Keratinocyte (primary cell): Measurements from ENCODE around the gene RGS17. TPM values are rescaled to one million over a fixed set of nuclear protein-coding genes. Genes with fewer than 3 reads are reported as not detected.

Source experiments
- DNase-seq: peaks from one replicate; pipeline ENCODE4 v3.0.0-alpha.2; 2011; ENCODE audit warnings: low read depth, missing footprints, low spot score
- FAIRE-seq: peaks from 2 replicates; lab custom pipeline; 2011; peaks lifted over from hg19 to GRCh38; lab: Jason Lieb, UNC
- H2AFZ ChIP-seq: 2 replicates; pipeline ENCODE4 v1.6.0; 2012; ENCODE audit warnings: low read length, control low read depth, inconsistent platforms; ENCODE audit not compliant: control insufficient read depth
- H3K27ac ChIP-seq: 2 replicates; pipeline ENCODE4 v1.5.1; 2011; ENCODE audit warnings: low read length; ENCODE audit not compliant: control insufficient read depth, insufficient read depth
- H3K27me3 ChIP-seq: 3 replicates; pipeline ENCODE4 v1.6.0; 2011; ENCODE audit warnings: low read length; ENCODE audit not compliant: control insufficient read depth, insufficient read depth; ENCODE audit errors: extremely low read depth
- H3K36me3 ChIP-seq, 2 experiments: 2 replicates in 1 of 2; 3 replicates in 1 of 2; pipeline ENCODE4 v1.5.1; 2011; ENCODE audit warnings: low read length in 2 of 2, mild to moderate bottlenecking in 1 of 2; ENCODE audit not compliant: control insufficient read depth in 2 of 2, insufficient read depth in 2 of 2; ENCODE audit errors: extremely low read depth in 1 of 2
- H3K4me1 ChIP-seq: 3 replicates; pipeline ENCODE4 v1.5.1; 2011; ENCODE audit warnings: low read length; ENCODE audit not compliant: control insufficient read depth, insufficient read depth; ENCODE audit errors: extremely low read depth
- H3K4me2 ChIP-seq: 3 replicates; pipeline ENCODE4 v1.6.0; 2011; ENCODE audit warnings: low read depth, low read length; ENCODE audit not compliant: control insufficient read depth, insufficient read depth; ENCODE audit errors: extremely low read depth
- H3K4me3 ChIP-seq, 3 experiments: fragments of 200-600 bp in 1 of 3; sonication (generic) in 1 of 3; 2 replicates in 2 of 3; 3 replicates in 1 of 3; pipeline ENCODE4 v1.5.1; 2011 to 2016; ENCODE audit warnings: low read length in 3 of 3, mild to moderate bottlenecking in 3 of 3, control low read depth in 2 of 3, inconsistent platforms in 1 of 3, low read depth in 1 of 3, mixed read lengths in 1 of 3, mixed run types in 1 of 3, moderate library complexity in 1 of 3; ENCODE audit not compliant: control insufficient read depth in 2 of 3, insufficient read depth in 2 of 3; ENCODE audit errors: extremely low read depth in 1 of 3
- H3K79me2 ChIP-seq: 2 replicates; pipeline ENCODE4 v1.6.0; 2012; ENCODE audit warnings: low read length; ENCODE audit not compliant: control insufficient read depth, insufficient read depth
- H3K9ac ChIP-seq: 3 replicates; pipeline ENCODE4 v1.6.0; 2011; ENCODE audit warnings: low read length; ENCODE audit not compliant: control insufficient read depth, insufficient read depth; ENCODE audit errors: extremely low read depth
- H3K9me1 ChIP-seq: 3 replicates; pipeline ENCODE4 v1.6.0; 2011; ENCODE audit warnings: low read length; ENCODE audit not compliant: control insufficient read depth, insufficient read depth; ENCODE audit errors: extremely low read depth
- H3K9me3 ChIP-seq: 2 replicates; pipeline ENCODE4 v1.5.1; 2012; ENCODE audit warnings: low read depth, low read length; ENCODE audit not compliant: control insufficient read depth
- H4K20me1 ChIP-seq: 3 replicates; pipeline ENCODE4 v1.6.0; 2011; ENCODE audit warnings: low read length; ENCODE audit not compliant: control insufficient read depth, insufficient read depth; ENCODE audit errors: extremely low read depth
- EZH2 ChIP-seq: IDR thresholded peaks from one replicate; pipeline ENCODE4 v1.6.1; 2012; ENCODE audit warnings: inconsistent platforms, mild to moderate bottlenecking, low read length, moderate library complexity
- dilution Hi-C: fragments of 300-500 bp; cut with MboI; formaldehyde crosslinking; loops from one replicate; pipeline ENCODE4 v1.7.0; 2020; ENCODE audit warnings: low sequenced_read_pairs; ENCODE audit not compliant: extremely low pct_ligation_motif_present
- polyA plus RNA-seq, 5 experiments: library from polyadenylated mRNA; depleted of rRNA in 3 of 5; stranded (reverse) in 3 of 5; stranded (forward) in 1 of 5; unstranded in 1 of 5; fragments of >200 nt; gene quantifications; 1 replicate in 1 of 5; 2 replicates in 3 of 5; 3 replicates in 1 of 5; pipeline versions ENCODE4 v1.2.1 to v1.2.3, GENCODE V29; 2011 to 2012; ENCODE audit warnings: missing spikeins in 2 of 5, low read depth in 1 of 5, low replicate concordance in 1 of 5
- TF ChIP-seq, protein P1 (sequence below), 3 experiments: IDR thresholded peaks in 1 of 3; conservative IDR thresholded peaks in 1 of 3; optimal IDR thresholded peaks in 1 of 3; 2 replicates in 2 of 3; 3 replicates in 1 of 3; pipeline versions ENCODE3 to v1.5.1; 2011; ENCODE audit warnings: low read length in 3 of 3, mild to moderate bottlenecking in 3 of 3, moderate library complexity in 2 of 3, control low read depth in 1 of 3, inconsistent platforms in 1 of 3; ENCODE audit not compliant: insufficient read depth in 2 of 3; ENCODE audit errors: extremely low read depth in 1 of 3

Gene RGS17
- polyA plus RNA-seq, 1 donor (not counting 4 experiments of a cell fraction or from before 2014, with no cell fraction given) = 0.22 TPM

DNA sequence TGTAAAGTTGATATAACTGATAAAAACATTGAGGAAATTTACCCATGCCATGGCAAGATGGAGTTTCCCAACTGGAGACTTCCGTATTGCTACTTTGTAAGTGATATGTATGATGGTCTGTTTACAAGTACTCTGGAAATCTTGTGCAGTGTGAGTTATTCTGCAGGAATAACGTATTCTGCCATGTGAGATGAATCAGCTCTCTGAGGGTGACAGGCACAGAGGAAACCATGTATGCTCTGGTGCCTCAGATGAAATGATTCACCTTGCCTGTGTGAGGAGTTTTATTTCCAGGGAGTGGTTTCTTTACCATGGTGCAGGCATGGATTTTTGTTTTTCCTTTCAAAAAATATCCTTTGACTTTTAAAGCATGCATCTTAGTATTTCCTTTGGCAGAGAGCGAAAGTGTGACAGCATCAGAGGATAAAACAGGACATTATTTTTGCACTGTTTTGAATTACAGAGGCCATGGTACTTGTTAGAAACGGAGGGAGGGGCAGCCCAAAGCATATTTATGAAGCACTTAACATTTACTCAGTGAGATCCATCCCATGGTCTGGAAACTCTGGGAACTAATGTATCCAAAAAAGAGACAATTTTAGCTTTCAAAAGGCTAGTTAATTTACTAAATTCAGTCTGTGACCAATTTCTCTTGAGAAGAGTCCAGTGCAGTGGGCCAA is 92.6 kb downstream of the RGS17 start:
- DNase-seq = no peak
- dilution Hi-C loops = loop anchor here (25.0 kb wide), 1 partner anchor 174 kb away; no protein-coding TSS in a partner anchor
- no peak overlapping the region for H2AFZ ChIP-seq

DNA sequence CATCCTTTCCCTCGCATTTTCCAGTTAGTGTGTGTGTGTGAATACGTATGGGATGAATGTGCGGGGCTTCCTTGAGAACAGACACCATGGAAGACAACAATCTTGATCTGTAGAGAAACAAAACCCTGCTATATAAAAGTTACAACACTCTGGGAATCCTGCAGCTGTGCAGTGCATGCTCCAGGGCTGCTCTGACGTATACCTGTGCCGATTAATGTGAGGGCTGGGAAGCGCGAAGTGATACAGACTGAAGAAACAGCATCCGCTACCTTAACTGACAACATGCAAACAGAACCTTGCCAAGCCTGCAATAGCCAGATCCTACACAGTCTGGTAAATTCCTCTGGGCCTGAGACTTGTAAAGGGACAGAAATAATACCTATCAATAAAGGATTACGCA is 96.9 kb downstream of the RGS17 start:
- DNase-seq (no peak), FAIRE-seq (no peak)
- H3K36me3 ChIP-seq = no peaks in the 10 kb centered on the region
- dilution Hi-C loops = loop anchor here (25.0 kb wide), 1 partner anchor 178 kb away; no protein-coding TSS in a partner anchor
- H3K4me1 ChIP-seq = no peaks in the 10 kb centered on the region
- no peak overlapping the region for H3K4me3 ChIP-seq
- H3K27ac ChIP-seq = no peak overlapping the region
- H4K20me1 ChIP-seq = no peaks in the 10 kb centered on the region
- H3K79me2 ChIP-seq = no peaks in the 10 kb centered on the region
- H3K4me2 ChIP-seq = no peak overlapping the region
- H3K9me3 ChIP-seq = no peaks in the 10 kb centered on the region
- TF ChIP-seq EZH2 = no peak
- TF ChIP-seq, protein P1, sequence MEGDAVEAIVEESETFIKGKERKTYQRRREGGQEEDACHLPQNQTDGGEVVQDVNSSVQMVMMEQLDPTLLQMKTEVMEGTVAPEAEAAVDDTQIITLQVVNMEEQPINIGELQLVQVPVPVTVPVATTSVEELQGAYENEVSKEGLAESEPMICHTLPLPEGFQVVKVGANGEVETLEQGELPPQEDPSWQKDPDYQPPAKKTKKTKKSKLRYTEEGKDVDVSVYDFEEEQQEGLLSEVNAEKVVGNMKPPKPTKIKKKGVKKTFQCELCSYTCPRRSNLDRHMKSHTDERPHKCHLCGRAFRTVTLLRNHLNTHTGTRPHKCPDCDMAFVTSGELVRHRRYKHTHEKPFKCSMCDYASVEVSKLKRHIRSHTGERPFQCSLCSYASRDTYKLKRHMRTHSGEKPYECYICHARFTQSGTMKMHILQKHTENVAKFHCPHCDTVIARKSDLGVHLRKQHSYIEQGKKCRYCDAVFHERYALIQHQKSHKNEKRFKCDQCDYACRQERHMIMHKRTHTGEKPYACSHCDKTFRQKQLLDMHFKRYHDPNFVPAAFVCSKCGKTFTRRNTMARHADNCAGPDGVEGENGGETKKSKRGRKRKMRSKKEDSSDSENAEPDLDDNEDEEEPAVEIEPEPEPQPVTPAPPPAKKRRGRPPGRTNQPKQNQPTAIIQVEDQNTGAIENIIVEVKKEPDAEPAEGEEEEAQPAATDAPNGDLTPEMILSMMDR (optimal IDR thresholded peaks at IDR 0.05 in 1 of 3, IDR thresholded peaks at IDR 0.05 in 1 of 3, conservative IDR thresholded peaks at IDR 0.05 in 1 of 3; ENCODE audit: extremely low read depth in 1 of 3, insufficient read depth in 2 of 3, low read length in 3 of 3) = no peak
- H3K9me1 ChIP-seq = no peaks in the 10 kb centered on the region
- H2AFZ ChIP-seq = no peak overlapping the region
- H3K27me3 ChIP-seq = no peaks in the 10 kb centered on the region
- no peak overlapping the region for H3K9ac ChIP-seq

More for the DNA sequence above, 92.6 kb downstream of the RGS17 start:
- Histone ChIP-seq H3K9me1 (no peaks in the 10 kb centered on the region), H3K4me1 (no peaks in the 10 kb centered on the region), H3K79me2 (no peaks in the 10 kb centered on the region), H3K27me3 (no peaks in the 10 kb centered on the region), H3K4me2 (no peak overlapping the region), H4K20me1 (no peaks in the 10 kb centered on the region), H3K9me3 (no peaks in the 10 kb centered on the region), H3K27ac (no peak overlapping the region), H3K36me3 (no peaks in the 10 kb centered on the region), H3K4me3 (no peak overlapping the region), H3K9ac (no peak overlapping the region)
- TF ChIP-seq, protein P1 (optimal IDR thresholded peaks at IDR 0.05 in 1 of 3, IDR thresholded peaks at IDR 0.05 in 1 of 3, conservative IDR thresholded peaks at IDR 0.05 in 1 of 3; ENCODE audit: extremely low read depth in 1 of 3, insufficient read depth in 2 of 3, low read length in 3 of 3) = no peak
- TF ChIP-seq EZH2 = no peak
- no peak for FAIRE-seq
